Measurements from ENCODE around the gene HBA1. TPM values are rescaled to one million over a fixed set of nuclear protein-coding genes. Genes with fewer than 3 reads are reported as not detected.

The HBA1 gene
- total and polyA plus RNA-seq, 2 of the 8 experiments (the other 6 are each of a cell fraction or from before 2014, with no cell fraction given) = 2.3 TPM

DNA sequence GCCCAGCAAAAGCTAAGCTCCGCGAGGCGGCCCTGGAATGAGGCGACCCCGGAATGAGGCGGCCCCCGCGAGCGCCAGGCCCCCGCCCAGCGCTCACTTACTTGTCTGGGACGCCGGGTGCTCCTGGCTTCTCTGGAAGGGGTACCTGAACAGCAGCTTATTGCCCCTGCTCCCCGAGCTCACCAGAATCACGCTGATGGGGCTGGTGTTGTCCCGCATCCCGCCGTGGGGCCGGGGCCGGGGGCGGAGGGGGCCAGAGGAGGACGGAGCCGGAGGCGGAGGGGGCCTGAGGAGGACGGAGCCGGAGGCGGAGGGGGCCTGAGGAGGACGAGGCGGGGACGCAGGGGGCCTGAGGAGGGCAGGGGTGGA is 38.4 kb upstream of the HBA1 start:
- no peak for FAIRE-seq

More for the DNA sequence above, 38.4 kb upstream of the HBA1 start:
- H2AK5ac ChIP-seq (ENCODE audit: low read depth, low read length) = no peak overlapping the region
- H3K9ac ChIP-seq (replicated peaks in 1 of 4; ENCODE audit: extremely low read depth in 1 of 4, low read depth in 3 of 4, low read length in 3 of 4) = peak overlapping the region in 3 of 4 experiments; percentile 54 to 70 (median 64); a peak in 6 of 7 replicates
- no peak overlapping the region; the same call in 1 of the 2 replicates for H2AFZ ChIP-seq (ENCODE audit: low read length)
- H3K23me2 ChIP-seq (ENCODE audit: low read depth, low read length) = no peaks in the 10 kb centered on the region
- no peak overlapping the region; the same call in 1 of the 2 replicates for H4K8ac ChIP-seq (ENCODE audit: extremely low read depth, insufficient read depth, low read length)
- 2% methylated on average over 20 of the region's 30 CpGs; no CpG with 5 or more reads in 1 of the 2 experiments for WGBS, 2 experiments (ENCODE audit: extremely low coverage in 1 of 2, insufficient coverage in 1 of 2, insufficient read length in 1 of 2, insufficient replicate concordance in 2 of 2, low coverage in 1 of 2, low lambda C conversion rate in 2 of 2, missing lambda C conversion rate in 1 of 2)
- H3K4me3 ChIP-seq (ENCODE audit: extremely low read depth in 1 of 4, insufficient read depth in 2 of 4, low read depth in 3 of 4, low read length in 4 of 4) = peak overlapping the region; percentile 59 to 98 (median 72)
- TF ChIP-seq, protein P1, sequence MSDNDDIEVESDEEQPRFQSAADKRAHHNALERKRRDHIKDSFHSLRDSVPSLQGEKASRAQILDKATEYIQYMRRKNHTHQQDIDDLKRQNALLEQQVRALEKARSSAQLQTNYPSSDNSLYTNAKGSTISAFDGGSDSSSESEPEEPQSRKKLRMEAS (IDR thresholded peaks at IDR 0.05) = 0 out of 2 replicates have a peak, but pooled peaks have one; percentile 30
- TF ChIP-seq EZH2 (IDR thresholded peaks at IDR 0.05; ENCODE audit: low read depth, low read length, severe bottlenecking) = no peak
- TF ChIP-seq SRF (IDR thresholded peaks at IDR 0.05; ENCODE audit: low read depth, low read length) = no peak
- TF ChIP-seq EGR1 (IDR thresholded peaks at IDR 0.05; ENCODE audit: borderline replicate concordance, low read depth, low read length) = no peak
- no peak for TF ChIP-seq SAP30 (IDR thresholded peaks at IDR 0.05; ENCODE audit: insufficient read depth, insufficient replicate concordance, low read length)
- TF ChIP-seq RXRA (IDR thresholded peaks at IDR 0.05; ENCODE audit: insufficient read depth, low read depth, low read length) = no peak
- TF ChIP-seq KDM4A (IDR thresholded peaks at IDR 0.05; ENCODE audit: low read depth, low read length, severe bottlenecking) = peak; percentile 58
- 0 out of 2 replicates have a peak, but pooled peaks have one; percentile 30 for TF ChIP-seq TAF1 (IDR thresholded peaks at IDR 0.05; ENCODE audit: low read depth, low read length)
- TF ChIP-seq CBX5 (IDR thresholded peaks at IDR 0.05; ENCODE audit: low read depth, low read length) = no peak
- TF ChIP-seq CHD2 (IDR thresholded peaks at IDR 0.05; ENCODE audit: low read length) = no peak
- no peak for TF ChIP-seq RNF2 (IDR thresholded peaks at IDR 0.05; ENCODE audit: borderline replicate concordance, low read depth, low read length, missing control alignments, poor library complexity, severe bottlenecking)
- no peak overlapping the region for H3K23ac ChIP-seq (ENCODE audit: insufficient read length)
- H4K91ac ChIP-seq (replicated peaks; ENCODE audit: insufficient read length, low read length) = no peak overlapping the region
- H2BK120ac ChIP-seq (replicated peaks; ENCODE audit: low read depth, low read length) = no peak overlapping the region
- H3K14ac ChIP-seq (ENCODE audit: insufficient read length) = no peak overlapping the region
- H2BK5ac ChIP-seq (ENCODE audit: low read depth, low read length) = no peak overlapping the region
- peak overlapping the region; percentile 30 for H3K56ac ChIP-seq (replicated peaks; ENCODE audit: insufficient read length, low read depth, low read length)
- no peak overlapping the region for H2BK15ac ChIP-seq (ENCODE audit: low read length)
- peaks cover 0 to 20% of the 10 kb centered on the region in 2 experiments; a peak in 2 of 4 replicates for H3K79me2 ChIP-seq (ENCODE audit: control insufficient read depth in 1 of 2, insufficient read depth in 2 of 2, low read length in 2 of 2)
- H3K4me1 ChIP-seq (replicated peaks in 1 of 4; ENCODE audit: control insufficient read depth in 3 of 4, insufficient read depth in 4 of 4, low read length in 3 of 4) = no peaks in the 10 kb centered on the region; a peak in 2 of 7 replicates
- H3K4me2 ChIP-seq (ENCODE audit: insufficient read depth in 1 of 2, low read depth in 2 of 2, low read length in 2 of 2) = peak overlapping the region; percentile 59 to 67
- H3K27ac ChIP-seq (ENCODE audit: low read depth, low read length) = no peak overlapping the region
- H4K5ac ChIP-seq (ENCODE audit: insufficient read length, low read depth, low read length) = peak overlapping the region; percentile 28
- peak in 1 of 2 experiments; percentile 71 for DNase-seq (ENCODE audit: low read depth in 1 of 2, low spot score in 2 of 2)
- POLR2A ChIA-PET (ENCODE audit: partially characterized antibody) = interaction anchor here (0.7 to 1.4 kb wide), 3 partner anchors 11 to 169 kb away, joined by 3 read pairs; no protein-coding TSS in a partner anchor
- H4K20me1 ChIP-seq (replicated peaks in 1 of 2; ENCODE audit: control insufficient read depth in 1 of 2, insufficient read depth in 2 of 2, low read length in 2 of 2) = no peaks in the 10 kb centered on the region
- CTCF ChIA-PET (ENCODE audit: partially characterized antibody) = interaction anchor here (0.6 to 0.7 kb wide), 2 partner anchors 20 to 60 kb away, joined by 3 to 4 read pairs; partner anchors contain the start of gene MPG
- H3K9me3 ChIP-seq (ENCODE audit: insufficient read depth in 2 of 2, low read depth in 1 of 2, low read length in 1 of 2) = no peaks in the 10 kb centered on the region
- H3K79me1 ChIP-seq (ENCODE audit: low read depth, low read length) = peaks cover 2% of the 10 kb centered on the region
- H3K36me3 ChIP-seq (ENCODE audit: control insufficient read depth in 2 of 4, insufficient read depth in 4 of 4, low read length in 3 of 4) = no peaks in the 10 kb centered on the region
- H2BK20ac ChIP-seq (ENCODE audit: low read length) = no peak overlapping the region
- H3K4ac ChIP-seq (replicated peaks; ENCODE audit: insufficient read length, low read depth, low read length) = no peak overlapping the region
- H2BK12ac ChIP-seq (ENCODE audit: low read depth, low read length) = no peak overlapping the region
- no peak overlapping the region for H3K18ac ChIP-seq (ENCODE audit: extremely low read depth, low read length)
- no peaks in the 10 kb centered on the region for H3K27me3 ChIP-seq (replicated peaks in 1 of 4; ENCODE audit: control insufficient read depth in 3 of 4, extremely low read depth in 1 of 4, insufficient read depth in 3 of 4, low read length in 3 of 4)
